ENCODE results near the gene B3GNT2. TPM values are rescaled to one million over a fixed set of nuclear protein-coding genes. Genes with fewer than 3 reads are reported as not detected.
A peak's percentile ranks its signal among the peaks of the same experiment; 100 is the strongest.

Gene B3GNT2
- total and polyA plus RNA-seq, 9 of the 15 experiments (the other 6 are each of a cell fraction or from before 2014, with no cell fraction given): 6.0 to 38.9 (median 25.0) TPM

- TF ChIP-seq AFF4 (CRISPR knock-in tag; IDR thresholded peaks at IDR 0.05): no peak
- no peak for TF ChIP-seq ZNF445 (CRISPR knock-in tag; IDR thresholded peaks at IDR 0.05; ENCODE audit: low read depth)
- TF ChIP-seq NELFE (IDR thresholded peaks at IDR 0.05; ENCODE audit: insufficient read depth, insufficient read length): no peak
- no peak for TF ChIP-seq SMARCC2 (IDR thresholded peaks at IDR 0.05; ENCODE audit: low read depth)
- TF ChIP-seq CHCHD3 (CRISPR knock-in tag; IDR thresholded peaks at IDR 0.05): no peak
- TF ChIP-seq, protein P1, sequence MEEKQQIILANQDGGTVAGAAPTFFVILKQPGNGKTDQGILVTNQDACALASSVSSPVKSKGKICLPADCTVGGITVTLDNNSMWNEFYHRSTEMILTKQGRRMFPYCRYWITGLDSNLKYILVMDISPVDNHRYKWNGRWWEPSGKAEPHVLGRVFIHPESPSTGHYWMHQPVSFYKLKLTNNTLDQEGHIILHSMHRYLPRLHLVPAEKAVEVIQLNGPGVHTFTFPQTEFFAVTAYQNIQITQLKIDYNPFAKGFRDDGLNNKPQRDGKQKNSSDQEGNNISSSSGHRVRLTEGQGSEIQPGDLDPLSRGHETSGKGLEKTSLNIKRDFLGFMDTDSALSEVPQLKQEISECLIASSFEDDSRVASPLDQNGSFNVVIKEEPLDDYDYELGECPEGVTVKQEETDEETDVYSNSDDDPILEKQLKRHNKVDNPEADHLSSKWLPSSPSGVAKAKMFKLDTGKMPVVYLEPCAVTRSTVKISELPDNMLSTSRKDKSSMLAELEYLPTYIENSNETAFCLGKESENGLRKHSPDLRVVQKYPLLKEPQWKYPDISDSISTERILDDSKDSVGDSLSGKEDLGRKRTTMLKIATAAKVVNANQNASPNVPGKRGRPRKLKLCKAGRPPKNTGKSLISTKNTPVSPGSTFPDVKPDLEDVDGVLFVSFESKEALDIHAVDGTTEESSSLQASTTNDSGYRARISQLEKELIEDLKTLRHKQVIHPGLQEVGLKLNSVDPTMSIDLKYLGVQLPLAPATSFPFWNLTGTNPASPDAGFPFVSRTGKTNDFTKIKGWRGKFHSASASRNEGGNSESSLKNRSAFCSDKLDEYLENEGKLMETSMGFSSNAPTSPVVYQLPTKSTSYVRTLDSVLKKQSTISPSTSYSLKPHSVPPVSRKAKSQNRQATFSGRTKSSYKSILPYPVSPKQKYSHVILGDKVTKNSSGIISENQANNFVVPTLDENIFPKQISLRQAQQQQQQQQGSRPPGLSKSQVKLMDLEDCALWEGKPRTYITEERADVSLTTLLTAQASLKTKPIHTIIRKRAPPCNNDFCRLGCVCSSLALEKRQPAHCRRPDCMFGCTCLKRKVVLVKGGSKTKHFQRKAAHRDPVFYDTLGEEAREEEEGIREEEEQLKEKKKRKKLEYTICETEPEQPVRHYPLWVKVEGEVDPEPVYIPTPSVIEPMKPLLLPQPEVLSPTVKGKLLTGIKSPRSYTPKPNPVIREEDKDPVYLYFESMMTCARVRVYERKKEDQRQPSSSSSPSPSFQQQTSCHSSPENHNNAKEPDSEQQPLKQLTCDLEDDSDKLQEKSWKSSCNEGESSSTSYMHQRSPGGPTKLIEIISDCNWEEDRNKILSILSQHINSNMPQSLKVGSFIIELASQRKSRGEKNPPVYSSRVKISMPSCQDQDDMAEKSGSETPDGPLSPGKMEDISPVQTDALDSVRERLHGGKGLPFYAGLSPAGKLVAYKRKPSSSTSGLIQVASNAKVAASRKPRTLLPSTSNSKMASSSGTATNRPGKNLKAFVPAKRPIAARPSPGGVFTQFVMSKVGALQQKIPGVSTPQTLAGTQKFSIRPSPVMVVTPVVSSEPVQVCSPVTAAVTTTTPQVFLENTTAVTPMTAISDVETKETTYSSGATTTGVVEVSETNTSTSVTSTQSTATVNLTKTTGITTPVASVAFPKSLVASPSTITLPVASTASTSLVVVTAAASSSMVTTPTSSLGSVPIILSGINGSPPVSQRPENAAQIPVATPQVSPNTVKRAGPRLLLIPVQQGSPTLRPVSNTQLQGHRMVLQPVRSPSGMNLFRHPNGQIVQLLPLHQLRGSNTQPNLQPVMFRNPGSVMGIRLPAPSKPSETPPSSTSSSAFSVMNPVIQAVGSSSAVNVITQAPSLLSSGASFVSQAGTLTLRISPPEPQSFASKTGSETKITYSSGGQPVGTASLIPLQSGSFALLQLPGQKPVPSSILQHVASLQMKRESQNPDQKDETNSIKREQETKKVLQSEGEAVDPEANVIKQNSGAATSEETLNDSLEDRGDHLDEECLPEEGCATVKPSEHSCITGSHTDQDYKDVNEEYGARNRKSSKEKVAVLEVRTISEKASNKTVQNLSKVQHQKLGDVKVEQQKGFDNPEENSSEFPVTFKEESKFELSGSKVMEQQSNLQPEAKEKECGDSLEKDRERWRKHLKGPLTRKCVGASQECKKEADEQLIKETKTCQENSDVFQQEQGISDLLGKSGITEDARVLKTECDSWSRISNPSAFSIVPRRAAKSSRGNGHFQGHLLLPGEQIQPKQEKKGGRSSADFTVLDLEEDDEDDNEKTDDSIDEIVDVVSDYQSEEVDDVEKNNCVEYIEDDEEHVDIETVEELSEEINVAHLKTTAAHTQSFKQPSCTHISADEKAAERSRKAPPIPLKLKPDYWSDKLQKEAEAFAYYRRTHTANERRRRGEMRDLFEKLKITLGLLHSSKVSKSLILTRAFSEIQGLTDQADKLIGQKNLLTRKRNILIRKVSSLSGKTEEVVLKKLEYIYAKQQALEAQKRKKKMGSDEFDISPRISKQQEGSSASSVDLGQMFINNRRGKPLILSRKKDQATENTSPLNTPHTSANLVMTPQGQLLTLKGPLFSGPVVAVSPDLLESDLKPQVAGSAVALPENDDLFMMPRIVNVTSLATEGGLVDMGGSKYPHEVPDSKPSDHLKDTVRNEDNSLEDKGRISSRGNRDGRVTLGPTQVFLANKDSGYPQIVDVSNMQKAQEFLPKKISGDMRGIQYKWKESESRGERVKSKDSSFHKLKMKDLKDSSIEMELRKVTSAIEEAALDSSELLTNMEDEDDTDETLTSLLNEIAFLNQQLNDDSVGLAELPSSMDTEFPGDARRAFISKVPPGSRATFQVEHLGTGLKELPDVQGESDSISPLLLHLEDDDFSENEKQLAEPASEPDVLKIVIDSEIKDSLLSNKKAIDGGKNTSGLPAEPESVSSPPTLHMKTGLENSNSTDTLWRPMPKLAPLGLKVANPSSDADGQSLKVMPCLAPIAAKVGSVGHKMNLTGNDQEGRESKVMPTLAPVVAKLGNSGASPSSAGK (IDR thresholded peaks at IDR 0.05): no peak
- TF ChIP-seq E2F6 (IDR thresholded peaks at IDR 0.05; ENCODE audit: borderline replicate concordance in 1 of 2, extremely low read depth in 1 of 2, insufficient read depth in 1 of 2, insufficient read length in 1 of 2, low read depth in 1 of 2, low read length in 1 of 2, poor library complexity in 1 of 2, severe bottlenecking in 1 of 2): no peak
- TF ChIP-seq, protein P2, sequence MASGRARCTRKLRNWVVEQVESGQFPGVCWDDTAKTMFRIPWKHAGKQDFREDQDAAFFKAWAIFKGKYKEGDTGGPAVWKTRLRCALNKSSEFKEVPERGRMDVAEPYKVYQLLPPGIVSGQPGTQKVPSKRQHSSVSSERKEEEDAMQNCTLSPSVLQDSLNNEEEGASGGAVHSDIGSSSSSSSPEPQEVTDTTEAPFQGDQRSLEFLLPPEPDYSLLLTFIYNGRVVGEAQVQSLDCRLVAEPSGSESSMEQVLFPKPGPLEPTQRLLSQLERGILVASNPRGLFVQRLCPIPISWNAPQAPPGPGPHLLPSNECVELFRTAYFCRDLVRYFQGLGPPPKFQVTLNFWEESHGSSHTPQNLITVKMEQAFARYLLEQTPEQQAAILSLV (tag; IDR thresholded peaks at IDR 0.05): peak; percentile 32; the same call in 1 of the 2 replicates
These were observed 6.3 kb downstream of the B3GNT2 start (continued) for GRCh38 chr2:62202019-62202722.

Data from K562 (cell line).